Measurements from ENCODE around the gene ZNF597.

DNA sequence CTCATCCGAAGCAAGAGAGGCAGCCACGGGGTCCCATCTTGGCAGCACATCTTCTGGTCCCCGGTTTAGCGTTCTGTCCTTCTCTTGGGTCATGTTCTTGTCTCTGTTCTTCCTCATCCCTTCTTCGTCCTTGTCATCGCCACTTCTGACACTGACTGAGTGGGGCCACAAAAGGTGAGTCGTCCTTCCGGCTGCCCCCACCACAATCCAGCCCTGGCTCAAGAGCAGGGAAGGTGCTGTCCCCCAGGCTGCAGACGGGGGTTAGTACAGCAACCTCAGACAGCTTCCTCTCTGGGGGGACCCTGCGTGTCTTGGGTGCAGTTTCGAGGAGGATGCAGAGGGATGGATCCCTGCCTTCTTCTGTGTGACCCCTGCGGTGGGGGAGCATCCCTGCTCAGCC is 22.0 kb upstream of the ZNF597 start:
- no peak for TF ChIP-seq RARB (CRISPR knock-in tag; IDR thresholded peaks at IDR 0.05)
- no peak for TF ChIP-seq BACH2 (CRISPR knock-in tag; IDR thresholded peaks at IDR 0.05; ENCODE audit: borderline replicate concordance)
- no peak for TF ChIP-seq GLIS3 (CRISPR knock-in tag; IDR thresholded peaks at IDR 0.05)
- no peak for TF ChIP-seq CSDC2 (CRISPR knock-in tag; IDR thresholded peaks at IDR 0.05)
- TF ChIP-seq, protein P1, sequence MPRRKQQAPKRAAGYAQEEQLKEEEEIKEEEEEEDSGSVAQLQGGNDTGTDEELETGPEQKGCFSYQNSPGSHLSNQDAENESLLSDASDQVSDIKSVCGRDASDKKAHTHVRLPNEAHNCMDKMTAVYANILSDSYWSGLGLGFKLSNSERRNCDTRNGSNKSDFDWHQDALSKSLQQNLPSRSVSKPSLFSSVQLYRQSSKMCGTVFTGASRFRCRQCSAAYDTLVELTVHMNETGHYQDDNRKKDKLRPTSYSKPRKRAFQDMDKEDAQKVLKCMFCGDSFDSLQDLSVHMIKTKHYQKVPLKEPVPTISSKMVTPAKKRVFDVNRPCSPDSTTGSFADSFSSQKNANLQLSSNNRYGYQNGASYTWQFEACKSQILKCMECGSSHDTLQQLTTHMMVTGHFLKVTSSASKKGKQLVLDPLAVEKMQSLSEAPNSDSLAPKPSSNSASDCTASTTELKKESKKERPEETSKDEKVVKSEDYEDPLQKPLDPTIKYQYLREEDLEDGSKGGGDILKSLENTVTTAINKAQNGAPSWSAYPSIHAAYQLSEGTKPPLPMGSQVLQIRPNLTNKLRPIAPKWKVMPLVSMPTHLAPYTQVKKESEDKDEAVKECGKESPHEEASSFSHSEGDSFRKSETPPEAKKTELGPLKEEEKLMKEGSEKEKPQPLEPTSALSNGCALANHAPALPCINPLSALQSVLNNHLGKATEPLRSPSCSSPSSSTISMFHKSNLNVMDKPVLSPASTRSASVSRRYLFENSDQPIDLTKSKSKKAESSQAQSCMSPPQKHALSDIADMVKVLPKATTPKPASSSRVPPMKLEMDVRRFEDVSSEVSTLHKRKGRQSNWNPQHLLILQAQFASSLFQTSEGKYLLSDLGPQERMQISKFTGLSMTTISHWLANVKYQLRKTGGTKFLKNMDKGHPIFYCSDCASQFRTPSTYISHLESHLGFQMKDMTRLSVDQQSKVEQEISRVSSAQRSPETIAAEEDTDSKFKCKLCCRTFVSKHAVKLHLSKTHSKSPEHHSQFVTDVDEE (CRISPR knock-in tag; IDR thresholded peaks at IDR 0.05) = no peak
- no peak for TF ChIP-seq PATZ1 (CRISPR knock-in tag; IDR thresholded peaks at IDR 0.05; ENCODE audit: borderline replicate concordance)

All from SK-N-SH treated with all-trans-retinoic acid at 6 μM for 48 hours (cell line).